Esophagus muscularis mucosa (tissue), 4 donors: ENCODE results near the gene DLX6. TPM values are rescaled to one million over a fixed set of nuclear protein-coding genes. Genes with fewer than 3 reads are reported as not detected.

Source experiments
- DNase-seq: peaks from one replicate; pipeline ENCODE4 v3.0.0-alpha.2; 2017; ENCODE audit errors: extremely low spot score
- H3K27ac ChIP-seq, 4 donors: fragments of 200-600 bp; sonication (generic); replicated peaks in 1 of 4; 1 replicate in 3 of 4; 2 replicates in 1 of 4; pipeline ENCODE4 v1.5.1; 2016 to 2019; ENCODE audit warnings: mild to moderate bottlenecking in 1 of 4
- H3K27me3 ChIP-seq, 4 donors: fragments of 200-600 bp; sonication (generic); one replicate each; pipeline versions ENCODE4 v1.5.1 to v1.6.0; 2016 to 2019
- H3K36me3 ChIP-seq, 4 donors: fragments of 200-600 bp; sonication (generic); one replicate each; pipeline ENCODE4 v1.5.1; 2016 to 2019
- H3K4me1 ChIP-seq, 4 donors: fragments of 200-600 bp; sonication (generic); one replicate each; pipeline ENCODE4 v1.5.1; 2016 to 2019
- H3K4me3 ChIP-seq, 4 donors: fragments of 200-600 bp; sonication (generic); 1 replicate in 2 of 4; 2 replicates in 2 of 4; pipeline ENCODE4 v1.5.1; 2016 to 2019; ENCODE audit warnings: mild to moderate bottlenecking in 4 of 4, moderate library complexity in 1 of 4
- H3K9me3 ChIP-seq, 4 donors: fragments of 200-600 bp; sonication (generic); 1 replicate in 3 of 4; 2 replicates in 1 of 4; pipeline ENCODE4 v1.5.1; 2016 to 2019
- EP300 ChIP-seq: sonication (generic); formaldehyde crosslinking; IDR thresholded peaks from one replicate; pipeline ENCODE4 v1.6.1; 2017; ENCODE audit warnings: antibody characterized with exemption
- POLR2A ChIP-seq: fragments of 450-650 bp; IDR thresholded peaks from one replicate; pipeline ENCODE4 v1.6.1; 2017; ENCODE audit warnings: antibody characterized with exemption, moderate library complexity, mild to moderate bottlenecking, low read depth
- POLR2AphosphoS5 ChIP-seq, 2 donors: sonication (generic); formaldehyde crosslinking; IDR thresholded peaks; one replicate each; pipeline ENCODE4 v1.6.1; 2017; ENCODE audit warnings: antibody characterized with exemption in 2 of 2
- WGBS: methylation state at CpG from one replicate; pipeline ENCODE4 v1.1.5; 2018; 5-methylcytosine and 5-hydroxymethylcytosine counted together
- intact Hi-C: fragments of 100-400 bp; cut with DNase I; formaldehyde crosslinking; loops from one replicate; pipeline ENCODE4 v1.15.1; 2023
- total RNA-seq, 4 donors: library from RNA; depleted of rRNA; stranded (reverse); fragments of >200 nt; gene quantifications; one replicate each; pipeline versions ENCODE4 v1.1.0 to v1.2.1, GENCODE V29; 2016
- TF ChIP-seq, protein P1 (sequence below), 3 experiments: fragments of 200-600 bp in 2 of 3; fragments of 450-650 bp in 1 of 3; sonication (generic) in 2 of 3; IDR thresholded peaks; one replicate each; pipeline ENCODE4 v1.5.1; 2017 to 2019; ENCODE audit warnings: antibody characterized with exemption in 3 of 3, mild to moderate bottlenecking in 2 of 3, moderate library complexity in 1 of 3

DLX6 gene
- total RNA-seq, 4 donors from 2014 or later: not detected

GRCh38 chr7:96993980-96994379 is 11.4 kb upstream of the DLX6 start:
- TF ChIP-seq POLR2AphosphoS5 (IDR thresholded peaks at IDR 0.05): no peak
- TF ChIP-seq EP300: no peak
- TF ChIP-seq, protein P1, sequence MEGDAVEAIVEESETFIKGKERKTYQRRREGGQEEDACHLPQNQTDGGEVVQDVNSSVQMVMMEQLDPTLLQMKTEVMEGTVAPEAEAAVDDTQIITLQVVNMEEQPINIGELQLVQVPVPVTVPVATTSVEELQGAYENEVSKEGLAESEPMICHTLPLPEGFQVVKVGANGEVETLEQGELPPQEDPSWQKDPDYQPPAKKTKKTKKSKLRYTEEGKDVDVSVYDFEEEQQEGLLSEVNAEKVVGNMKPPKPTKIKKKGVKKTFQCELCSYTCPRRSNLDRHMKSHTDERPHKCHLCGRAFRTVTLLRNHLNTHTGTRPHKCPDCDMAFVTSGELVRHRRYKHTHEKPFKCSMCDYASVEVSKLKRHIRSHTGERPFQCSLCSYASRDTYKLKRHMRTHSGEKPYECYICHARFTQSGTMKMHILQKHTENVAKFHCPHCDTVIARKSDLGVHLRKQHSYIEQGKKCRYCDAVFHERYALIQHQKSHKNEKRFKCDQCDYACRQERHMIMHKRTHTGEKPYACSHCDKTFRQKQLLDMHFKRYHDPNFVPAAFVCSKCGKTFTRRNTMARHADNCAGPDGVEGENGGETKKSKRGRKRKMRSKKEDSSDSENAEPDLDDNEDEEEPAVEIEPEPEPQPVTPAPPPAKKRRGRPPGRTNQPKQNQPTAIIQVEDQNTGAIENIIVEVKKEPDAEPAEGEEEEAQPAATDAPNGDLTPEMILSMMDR (IDR thresholded peaks at IDR 0.05): no peak
- TF ChIP-seq POLR2A: no peak
- H3K9me3 ChIP-seq: no peaks in the 10 kb centered on the region
- H3K27me3 ChIP-seq: peaks cover 4 to 100% (median 71%) of the 10 kb centered on the region in 4 donors

DNA sequence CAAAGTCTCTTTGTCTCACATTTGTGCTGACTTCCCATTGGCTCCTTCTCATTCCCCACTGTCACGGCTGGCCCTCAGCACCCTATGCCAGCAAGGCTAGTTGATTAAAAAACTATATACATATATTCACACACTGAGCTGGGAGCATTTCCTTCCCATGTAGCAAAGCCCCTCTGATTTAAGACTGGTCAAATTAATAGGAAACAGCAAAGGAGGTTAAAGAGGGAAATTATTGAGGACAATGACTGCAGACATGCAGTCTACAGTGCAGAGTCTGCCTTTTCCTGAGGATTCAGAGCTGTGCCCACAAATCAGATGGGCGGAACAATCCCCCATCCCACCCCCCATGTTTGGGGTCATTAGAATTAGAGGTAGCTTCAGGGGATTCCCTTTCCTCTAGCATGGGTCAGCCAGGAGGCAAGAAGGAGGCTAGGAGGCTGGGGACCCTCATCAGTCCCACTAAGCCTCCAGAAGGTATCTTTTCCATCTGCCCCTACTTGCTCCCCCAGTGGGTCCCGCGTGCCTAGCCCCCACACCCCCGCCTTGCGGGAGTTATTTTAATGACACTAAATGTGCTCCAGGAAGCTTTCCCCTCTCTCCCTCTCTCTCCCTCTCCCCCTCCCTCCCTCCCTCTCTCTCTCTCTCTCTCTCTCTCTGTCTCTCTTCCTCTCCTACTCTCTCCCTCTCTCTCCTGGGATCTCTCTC is 9.8 kb upstream of the DLX6 start:
- intact Hi-C loops: no loop called here
- Histone ChIP-seq H3K27ac (no peak overlapping the region), H3K9me3 (no peaks in the 10 kb centered on the region), H3K27me3 (peaks cover 4 to 100% (median 78%) of the 10 kb centered on the region in 4 donors), H3K4me3 (no peak overlapping the region), H3K4me1 (peaks cover 0 to 40% (median 19%) of the 10 kb centered on the region in 4 donors), H3K36me3 (no peaks in the 10 kb centered on the region)
- TF ChIP-seq, protein P1 (IDR thresholded peaks at IDR 0.05): no peak
- TF ChIP-seq POLR2A (no peak), POLR2AphosphoS5 (IDR thresholded peaks at IDR 0.05) (no peak), EP300 (no peak)
- WGBS: 8% methylated on average over 5 of the region's 6 CpGs
- DNase-seq: peak; percentile 62

More at GRCh38 chr7:96993980-96994379, 11.4 kb upstream of the DLX6 start:
- H3K36me3 ChIP-seq: no peaks in the 10 kb centered on the region
- DNase-seq: peak; percentile 64
- H3K27ac ChIP-seq: no peak overlapping the region
- WGBS: 24% methylated on average over 1 of the region's 1 CpG
- H3K4me1 ChIP-seq: peaks cover 0 to 39% (median 19%) of the 10 kb centered on the region in 4 donors
- H3K4me3 ChIP-seq: no peak overlapping the region
- intact Hi-C loops: no loop called here

DNA sequence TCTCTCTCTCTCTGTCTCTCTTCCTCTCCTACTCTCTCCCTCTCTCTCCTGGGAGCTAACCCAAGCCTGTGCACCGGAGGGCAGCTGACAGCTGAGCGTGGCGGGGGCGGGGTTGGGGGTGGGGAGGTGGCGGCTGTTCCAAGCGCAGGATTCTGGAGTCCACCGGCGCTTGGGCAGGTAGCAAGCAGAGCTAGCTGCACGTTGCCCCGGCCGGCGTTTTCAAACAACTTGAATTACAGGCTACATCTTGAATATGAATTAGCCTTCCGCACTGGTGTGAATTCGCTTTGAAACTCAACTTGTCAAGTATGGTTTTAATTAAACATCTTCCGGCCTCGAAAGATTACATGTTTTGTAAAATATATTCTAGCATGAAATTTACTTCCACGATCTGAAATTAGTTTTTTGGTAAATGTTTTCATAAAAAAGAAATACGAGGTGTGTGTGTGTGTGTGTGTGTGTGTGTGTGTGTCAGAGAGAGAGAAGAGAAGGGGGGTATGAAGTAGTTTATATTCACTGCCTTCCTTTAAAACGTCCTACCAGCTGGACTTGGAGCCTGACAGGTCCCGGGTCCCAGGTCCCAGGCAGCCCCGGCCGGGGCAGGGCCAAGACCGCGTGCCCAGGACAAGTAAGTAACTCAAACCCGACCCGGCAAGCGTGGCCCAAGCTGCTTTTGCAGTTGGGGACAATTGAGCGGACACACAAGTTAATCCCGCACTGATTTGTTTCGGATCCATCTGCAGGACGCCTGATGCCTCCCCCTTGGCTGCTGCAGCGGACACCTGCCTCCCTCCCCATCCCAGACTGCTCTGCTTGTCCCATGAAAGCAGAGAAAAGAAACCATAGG is 9.0 kb upstream of the DLX6 start:
- H3K4me3 ChIP-seq: no peak overlapping the region
- no peak for TF ChIP-seq POLR2AphosphoS5 (IDR thresholded peaks at IDR 0.05)
- TF ChIP-seq, protein P1 (IDR thresholded peaks at IDR 0.05): no peak
- peaks cover 4 to 100% (median 81%) of the 10 kb centered on the region in 4 donors for H3K27me3 ChIP-seq
- H3K36me3 ChIP-seq: no peaks in the 10 kb centered on the region
- peak; percentile 37 for DNase-seq
- H3K27ac ChIP-seq: no peak overlapping the region
- H3K4me1 ChIP-seq: peaks cover 0 to 40% (median 19%) of the 10 kb centered on the region in 4 donors
- 13% methylated on average over 25 of the region's 32 CpGs for WGBS
- intact Hi-C loops: no loop called here
- no peaks in the 10 kb centered on the region for H3K9me3 ChIP-seq

GRCh38 chr7:96996958-96997511 is 8.3 kb upstream of the DLX6 start:
- H3K4me3 ChIP-seq: no peak overlapping the region
- no peaks in the 10 kb centered on the region for H3K9me3 ChIP-seq
- TF ChIP-seq, protein P1 (IDR thresholded peaks at IDR 0.05): no peak
- TF ChIP-seq POLR2AphosphoS5 (IDR thresholded peaks at IDR 0.05): no peak
- TF ChIP-seq EP300: no peak
- TF ChIP-seq POLR2A: no peak
- no peak overlapping the region for H3K27ac ChIP-seq
- H3K36me3 ChIP-seq: no peaks in the 10 kb centered on the region
- H3K4me1 ChIP-seq: peaks cover 0 to 37% (median 18%) of the 10 kb centered on the region in 4 donors
- DNase-seq: peak; percentile 31
- WGBS: 23% methylated on average over 14 of the region's 14 CpGs
- intact Hi-C loops: no loop called here
- peaks cover 4 to 100% (median 83%) of the 10 kb centered on the region in 4 donors for H3K27me3 ChIP-seq
